K562 (cell line): ENCODE data around the gene ZCWPW1. TPM values are rescaled to one million over a fixed set of nuclear protein-coding genes. Genes with fewer than 3 reads are reported as not detected.
A peak's percentile ranks its signal among the peaks of the same experiment; 100 is the strongest.

ENCODE experiments used
- ATAC-seq: fragments of 200-7000 bp; cut with Tn5 transposase; 3 replicates; pipeline ENCODE4 v1.9.1; 2020; ENCODE audit warnings: moderate library complexity
- BruUV-seq: library from RNA; stranded (reverse); fragments of 400-500 nt; replicated peaks from 2 replicates; lab custom pipeline; 2021; lab: Mats Ljungman, UMichigan
- CTCF ChIA-PET: fragments of 300-600 bp; formaldehyde crosslinking; extraction: SDS; loops from one replicate; lab custom pipeline; 2021; ENCODE audit warnings: low intra/inter-chr PET ratio; lab: Yijun Ruan, JAX
- POLR2A ChIA-PET: fragments of 300-600, 350-650 bp; sonication (Branson Sonifier 250); formaldehyde crosslinking; extraction: SDS; loops from one replicate; lab custom pipeline; 2021; ENCODE audit warnings: antibody characterized with exemption, inconsistent platforms; lab: Yijun Ruan, JAX
- DNase-seq, 4 experiments: peaks; one replicate each; pipeline versions ENCODE4 v3.0.0 to v3.0.0-alpha.2; 2011 to 2018; ENCODE audit warnings: low spot score in 3 of 4, mixed read lengths in 3 of 4; ENCODE audit errors: extremely low read depth in 1 of 4
- FAIRE-seq: peaks from 2 replicates; lab custom pipeline; 2011; peaks lifted over from hg19 to GRCh38; lab: Jason Lieb, UNC
- H2AFZ ChIP-seq: 2 replicates; pipeline ENCODE4 v1.6.0; 2011; ENCODE audit warnings: low read depth, low read length, control low read depth, inconsistent platforms
- H3K27ac ChIP-seq: fragments of 200-600 bp; 3 replicates; pipeline ENCODE4 v1.8.0; 2011; ENCODE audit warnings: low read depth, mild to moderate bottlenecking, control low read depth, inconsistent platforms, low read length, moderate library complexity, mixed read lengths; ENCODE audit errors: extremely low read depth
- H3K27me3 ChIP-seq, 2 experiments: fragments of 300-600 bp in 1 of 2; 2 replicates in 1 of 2; 3 replicates in 1 of 2; pipeline versions ENCODE4 v1.6.0 to v1.8.0; 2011; ENCODE audit warnings: inconsistent platforms in 2 of 2, low read length in 2 of 2, mild to moderate bottlenecking in 1 of 2, mixed read lengths in 1 of 2, moderate library complexity in 1 of 2; ENCODE audit not compliant: control insufficient read depth in 2 of 2, insufficient read depth in 2 of 2
- H3K36me3 ChIP-seq: fragments of 300-600 bp; 3 replicates; pipeline ENCODE4 v1.8.0; 2011; ENCODE audit warnings: mild to moderate bottlenecking, low read length, inconsistent platforms; ENCODE audit not compliant: control insufficient read depth, insufficient read depth
- H3K4me1 ChIP-seq, 2 experiments: fragments of 200-600 bp in 1 of 2; replicated peaks in 1 of 2; 2 replicates in 1 of 2; 3 replicates in 1 of 2; pipeline versions ENCODE4 v1.5.1 to v1.8.0; 2011; ENCODE audit warnings: inconsistent platforms in 2 of 2, low read length in 2 of 2, mild to moderate bottlenecking in 1 of 2, mixed read lengths in 1 of 2, moderate library complexity in 1 of 2; ENCODE audit not compliant: control insufficient read depth in 2 of 2, insufficient read depth in 2 of 2
- H3K4me2 ChIP-seq: 2 replicates; pipeline ENCODE4 v1.6.1; 2011; ENCODE audit warnings: low read length, control low read depth, inconsistent platforms, mixed read lengths; ENCODE audit not compliant: insufficient read depth
- H3K4me3 ChIP-seq: fragments of 200-600 bp; sonication (generic), shearing (Covaris generic); 2 replicates; pipeline ENCODE4 v1.5.1; 2016; ENCODE audit warnings: control low read depth, inconsistent platforms
- H3K79me2 ChIP-seq: fragments of 200-600 bp; 3 replicates; pipeline ENCODE4 v1.8.0; 2011; ENCODE audit warnings: low read length, inconsistent platforms; ENCODE audit not compliant: control insufficient read depth, insufficient read depth
- H3K9ac ChIP-seq, 2 experiments: 2 replicates each; pipeline versions ENCODE4 v1.6.0 to v1.6.1; 2011; ENCODE audit warnings: low read depth in 2 of 2, low read length in 2 of 2, control low read depth in 1 of 2, inconsistent platforms in 1 of 2, mild to moderate bottlenecking in 1 of 2, mixed read lengths in 1 of 2; ENCODE audit not compliant: insufficient read depth in 1 of 2
- H3K9me1 ChIP-seq: one replicate; pipeline ENCODE4 v1.6.0; 2011; ENCODE audit warnings: inconsistent platforms, mild to moderate bottlenecking, low read length, moderate library complexity; ENCODE audit not compliant: control insufficient read depth, insufficient read depth
- H3K9me3 ChIP-seq: replicated peaks from 2 replicates; pipeline ENCODE4 v1.5.1; 2011; ENCODE audit warnings: low read depth, low read length, inconsistent platforms; ENCODE audit not compliant: control insufficient read depth, insufficient read depth
- H4K20me1 ChIP-seq: replicated peaks from 2 replicates; pipeline ENCODE4 v1.6.1; 2011; ENCODE audit warnings: low read length, inconsistent platforms, mixed read lengths; ENCODE audit not compliant: control insufficient read depth, insufficient read depth
- BRD4 ChIP-seq: fragments of 200-600 bp; sonication (generic); IDR thresholded peaks from 2 replicates; pipeline ENCODE4 v1.6.1; 2017; ENCODE audit warnings: inconsistent platforms
- CSDE1 ChIP-seq, 2 experiments: fragments of 450-650 bp; IDR thresholded peaks; 2 replicates each; pipeline ENCODE4 v1.6.1; 2016; ENCODE audit warnings: mild to moderate bottlenecking in 1 of 2
- ESRRA ChIP-seq: fragments of 450-650 bp; IDR thresholded peaks from 2 replicates; pipeline ENCODE4 v1.6.1; 2014; ENCODE audit warnings: low read depth, mild to moderate bottlenecking, moderate library complexity, borderline replicate concordance
- ESRRB ChIP-seq: fragments of 250-450 bp; sonication (Bioruptor Pico); IDR thresholded peaks from 2 replicates; pipeline ENCODE4 v1.5.0; 2020; ENCODE audit warnings: mild to moderate bottlenecking, moderate library complexity, borderline replicate concordance
- HDGF ChIP-seq: fragments of 450-650 bp; IDR thresholded peaks from 2 replicates; pipeline ENCODE4 v1.6.1; 2016
- KHSRP ChIP-seq: fragments of 450-650 bp; IDR thresholded peaks from 2 replicates; pipeline ENCODE4 v1.6.1; 2017
- NEUROD1 ChIP-seq: fragments of 150-350 bp; IDR thresholded peaks from 2 replicates; pipeline ENCODE4 v1.6.1; 2014; ENCODE audit warnings: borderline replicate concordance, low read length, low read depth; ENCODE audit not compliant: partially characterized antibody
- RBM15 ChIP-seq: fragments of 200-400 bp; formaldehyde crosslinking; IDR thresholded peaks from 2 replicates; pipeline ENCODE4 v1.6.1; 2018; ENCODE audit warnings: mild to moderate bottlenecking, low read length, moderate library complexity; ENCODE audit not compliant: insufficient read depth
- SAP30 ChIP-seq: fragments of 200-600 bp; sonication (generic); IDR thresholded peaks from 2 replicates; pipeline ENCODE4 v1.6.1; 2012; ENCODE audit warnings: borderline replicate concordance, low read depth, mild to moderate bottlenecking, moderate library complexity, low read length, control low read depth, inconsistent platforms; ENCODE audit not compliant: insufficient read depth, poor library complexity, severe bottlenecking
- SIX5 ChIP-seq, 2 experiments: IDR thresholded peaks; 2 replicates each; pipeline ENCODE4 v1.6.1; 2011; ENCODE audit warnings: low read length in 2 of 2, borderline replicate concordance in 1 of 2, low read depth in 1 of 2, mild to moderate bottlenecking in 1 of 2, moderate library complexity in 1 of 2; ENCODE audit not compliant: insufficient read depth in 1 of 2
- SLC30A9 ChIP-seq: fragments of 250-450 bp; sonication (Bioruptor Pico); IDR thresholded peaks from 2 replicates; pipeline ENCODE4 v1.8.0; 2022; ENCODE audit warnings: mild to moderate bottlenecking, moderate library complexity
- TBP ChIP-seq: optimal IDR thresholded peaks from 2 replicates; pipeline ENCODE3; 2011; ENCODE audit warnings: low read depth, low read length, improper control_type of control experiment
- in situ Hi-C: fragments of 300-500 bp; cut with MboI; formaldehyde crosslinking; loops from 4 replicates; pipeline ENCODE4 v1.15.0; 2018; ENCODE audit warnings: inconsistent platforms, mixed read lengths
- intact Hi-C: fragments of 100-400 bp; cut with micrococcal nuclease; formaldehyde crosslinking; loops from 2 replicates; pipeline ENCODE4 v1.14.2; 2022
- polyA plus RNA-seq, 8 experiments: library from polyadenylated mRNA; depleted of rRNA in 4 of 8; stranded (reverse) in 5 of 8; unstranded in 3 of 8; fragments of >200 nt; fragmentation: Nextera tagmentation in 2 of 8; fragmentation: Illumina TruSeq in 1 of 8; extraction: Ambion mirVana in 2 of 8; extraction: Trizol in 1 of 8; gene quantifications; 2 replicates each; pipeline versions ENCODE4 v1.2.1 to v1.2.3, GENCODE V29; 2011 to 2014; ENCODE audit warnings: inconsistent platforms in 1 of 8, missing spikeins in 1 of 8
- total RNA-seq, 7 experiments: library from RNA; depleted of rRNA in 6 of 7; stranded (reverse); fragments of >200 nt in 6 of 7; fragmentation: Illumina TruSeq in 2 of 7; extraction: Trizol in 2 of 7; gene quantifications; 2 replicates each; pipeline versions ENCODE4 v1.2.1 to v1.2.3, GENCODE V29; 2011 to 2021; ENCODE audit warnings: low replicate concordance in 1 of 7
- TF ChIP-seq, protein P1 (sequence below): sonication (generic); formaldehyde crosslinking; IDR thresholded peaks from 2 replicates; pipeline ENCODE4 v1.8.0; 2022; ENCODE audit warnings: missing genetic modification reagents, mild to moderate bottlenecking, borderline replicate concordance
- TF ChIP-seq, protein P2 (sequence below), 2 experiments: IDR thresholded peaks in 1 of 2; conservative IDR thresholded peaks in 1 of 2; 2 replicates each; pipeline ENCODE4 v1.6.1; 2016; ENCODE audit warnings: low read depth in 2 of 2, mild to moderate bottlenecking in 1 of 2, missing compliant biosample characterization in 1 of 2, missing genetic modification characterization in 1 of 2, moderate library complexity in 1 of 2

ZCWPW1 gene
- total and polyA plus RNA-seq, 9 of the 15 experiments (the other 6 are each of a cell fraction or from before 2014, with no cell fraction given) = 0.18 to 1.7 (median 1.2) TPM

DNA sequence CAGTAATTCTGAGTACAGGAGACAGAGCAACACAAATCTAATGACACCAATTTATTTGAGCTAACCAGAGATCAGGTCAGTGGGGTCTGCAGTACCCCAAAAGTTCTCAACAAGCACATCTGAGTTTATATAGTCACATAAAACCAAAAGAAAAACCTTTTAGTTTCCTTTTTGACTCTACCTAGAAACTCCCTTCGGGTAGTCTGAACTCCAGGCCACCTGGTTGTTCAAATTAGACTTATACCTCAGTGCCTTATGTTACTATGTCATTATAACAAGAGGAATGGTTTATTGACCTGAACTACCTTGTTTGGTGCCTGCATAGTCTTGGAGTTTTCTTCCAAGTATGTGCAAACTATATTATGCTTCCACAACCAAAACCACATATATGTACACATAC, 14.6 kb downstream of the ZCWPW1 start (continued):
- no peak for TF ChIP-seq SIX5 (IDR thresholded peaks at IDR 0.05; ENCODE audit: borderline replicate concordance in 1 of 2, insufficient read depth in 1 of 2, low read depth in 1 of 2, low read length in 2 of 2)
- no peak for TF ChIP-seq ESRRB (CRISPR knock-in tag)
- TF ChIP-seq TBP = no peak
- no peak for TF ChIP-seq HDGF
- TF ChIP-seq SLC30A9 (CRISPR knock-in tag) = no peak
- TF ChIP-seq, all 486 proteins: peak for 0

DNA sequence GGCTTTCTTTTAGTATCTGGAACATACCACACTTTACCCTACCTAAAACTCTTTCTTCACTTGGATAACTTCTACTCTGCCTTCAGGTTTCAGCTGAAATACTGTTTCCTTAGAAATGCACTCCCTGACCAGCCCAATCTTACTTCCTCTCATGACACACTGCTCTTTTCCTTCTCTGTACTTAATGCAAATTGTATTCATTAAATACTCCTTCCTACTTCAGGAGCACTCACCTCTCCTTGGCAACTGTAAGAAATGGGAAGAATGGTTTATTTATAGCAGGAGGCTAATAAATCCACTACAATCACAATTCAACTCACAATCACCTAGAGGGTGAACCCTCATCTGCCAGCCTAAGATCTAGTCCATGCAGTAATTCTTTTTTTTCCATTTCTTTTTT, 15.2 kb downstream of the ZCWPW1 start:
- Histone ChIP-seq H3K9ac (no peak overlapping the region), H3K9me1 (no peaks in the 10 kb centered on the region), H3K9me3 (no peaks in the 10 kb centered on the region), H3K4me2 (no peak overlapping the region), H3K27me3 (peaks cover 11 to 20% of the 10 kb centered on the region in 2 experiments; a peak in 4 of 5 replicates), H3K36me3 (no peaks in the 10 kb centered on the region), H4K20me1 (no peaks in the 10 kb centered on the region; the same call in 1 of the 2 replicates), H2AFZ (peak overlapping the region; percentile 29; the same call in 1 of the 2 replicates), H3K27ac (no peak overlapping the region), H3K4me3 (no peak overlapping the region), H3K79me2 (no peaks in the 10 kb centered on the region), H3K4me1 (no peaks in the 10 kb centered on the region)
- no TSS peak for BruUV-seq
- peak; percentile 36; the same call in 1 of the 3 replicates for ATAC-seq
- in situ Hi-C loops = no loop called here
- peak; percentile 63 for FAIRE-seq
- intact Hi-C loops = no loop called here
- CTCF ChIA-PET = no interaction called here
- no peak for DNase-seq
- POLR2A ChIA-PET = interaction anchor here (4.2 kb wide), 1 partner anchor 16 kb away, joined by 33 read pairs; the partner anchor contains the start of genes MEPCE and ZCWPW1
- TF ChIP-seq BRD4 (no peak), CSDE1 (IDR thresholded peaks at IDR 0.05) (no peak), RBM15 (no peak), KHSRP (no peak), NEUROD1 (no peak), SAP30 (no peak), ESRRA (no peak)
- TF ChIP-seq, protein P1, sequence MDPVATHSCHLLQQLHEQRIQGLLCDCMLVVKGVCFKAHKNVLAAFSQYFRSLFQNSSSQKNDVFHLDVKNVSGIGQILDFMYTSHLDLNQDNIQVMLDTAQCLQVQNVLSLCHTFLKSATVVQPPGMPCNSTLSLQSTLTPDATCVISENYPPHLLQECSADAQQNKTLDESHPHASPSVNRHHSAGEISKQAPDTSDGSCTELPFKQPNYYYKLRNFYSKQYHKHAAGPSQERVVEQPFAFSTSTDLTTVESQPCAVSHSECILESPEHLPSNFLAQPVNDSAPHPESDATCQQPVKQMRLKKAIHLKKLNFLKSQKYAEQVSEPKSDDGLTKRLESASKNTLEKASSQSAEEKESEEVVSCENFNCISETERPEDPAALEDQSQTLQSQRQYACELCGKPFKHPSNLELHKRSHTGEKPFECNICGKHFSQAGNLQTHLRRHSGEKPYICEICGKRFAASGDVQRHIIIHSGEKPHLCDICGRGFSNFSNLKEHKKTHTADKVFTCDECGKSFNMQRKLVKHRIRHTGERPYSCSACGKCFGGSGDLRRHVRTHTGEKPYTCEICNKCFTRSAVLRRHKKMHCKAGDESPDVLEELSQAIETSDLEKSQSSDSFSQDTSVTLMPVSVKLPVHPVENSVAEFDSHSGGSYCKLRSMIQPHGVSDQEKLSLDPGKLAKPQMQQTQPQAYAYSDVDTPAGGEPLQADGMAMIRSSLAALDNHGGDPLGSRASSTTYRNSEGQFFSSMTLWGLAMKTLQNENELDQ (CRISPR knock-in tag) = no peak
- TF ChIP-seq, protein P2, sequence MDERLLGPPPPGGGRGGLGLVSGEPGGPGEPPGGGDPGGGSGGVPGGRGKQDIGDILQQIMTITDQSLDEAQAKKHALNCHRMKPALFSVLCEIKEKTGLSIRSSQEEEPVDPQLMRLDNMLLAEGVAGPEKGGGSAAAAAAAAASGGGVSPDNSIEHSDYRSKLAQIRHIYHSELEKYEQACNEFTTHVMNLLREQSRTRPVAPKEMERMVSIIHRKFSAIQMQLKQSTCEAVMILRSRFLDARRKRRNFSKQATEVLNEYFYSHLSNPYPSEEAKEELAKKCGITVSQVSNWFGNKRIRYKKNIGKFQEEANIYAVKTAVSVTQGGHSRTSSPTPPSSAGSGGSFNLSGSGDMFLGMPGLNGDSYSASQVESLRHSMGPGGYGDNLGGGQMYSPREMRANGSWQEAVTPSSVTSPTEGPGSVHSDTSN (CRISPR knock-in tag; IDR thresholded peaks at IDR 0.05; ENCODE audit: low read depth) = no peak
- TF ChIP-seq, protein P2 (tag; conservative IDR thresholded peaks at IDR 0.05; ENCODE audit: low read depth) = no peak
